Sigmoid colon (tissue), 7 donors: ENCODE results near the gene LHFPL2. TPM values are rescaled to one million over a fixed set of nuclear protein-coding genes. Genes with fewer than 3 reads are reported as not detected.

ENCODE experiments used
- DNase-seq: peaks from one replicate; pipeline ENCODE4 v3.0.0-alpha.2; 2019
- H3K27ac ChIP-seq, 4 donors: fragments of 200-600 bp; sonication (generic); one replicate each; pipeline ENCODE4 v1.5.1; 2016 to 2019; ENCODE audit warnings: mild to moderate bottlenecking in 1 of 4
- H3K27me3 ChIP-seq, 3 donors: fragments of 200-600 bp; sonication (generic); one replicate each; pipeline ENCODE4 v1.5.1; 2019; ENCODE audit warnings: mild to moderate bottlenecking in 1 of 3
- H3K36me3 ChIP-seq, 4 donors: fragments of 200-600 bp; sonication (generic); one replicate each; pipeline ENCODE4 v1.5.1; 2016 to 2019
- H3K4me1 ChIP-seq, 4 donors: fragments of 200-600 bp; sonication (generic); one replicate each; pipeline ENCODE4 v1.5.1; 2017 to 2019
- H3K4me3 ChIP-seq, 4 donors: fragments of 200-600 bp; sonication (generic); one replicate each; pipeline ENCODE4 v1.5.1; 2017 to 2019; ENCODE audit warnings: mild to moderate bottlenecking in 2 of 4, moderate library complexity in 1 of 4
- H3K9me3 ChIP-seq, 4 donors: fragments of 200-600 bp in 3 of 4; sonication (generic) in 3 of 4; one replicate each; pipeline versions ENCODE4 v1.5.1 to v1.6.1; 2013 to 2019
- EP300 ChIP-seq, 4 donors: sonication (generic); formaldehyde crosslinking; IDR thresholded peaks; one replicate each; pipeline ENCODE4 v1.6.1; 2017; ENCODE audit warnings: antibody characterized with exemption in 4 of 4
- POLR2A ChIP-seq, 2 donors: fragments of 450-650 bp; IDR thresholded peaks; one replicate each; pipeline ENCODE4 v1.6.1; 2016; ENCODE audit warnings: antibody characterized with exemption in 2 of 2, mild to moderate bottlenecking in 2 of 2, moderate library complexity in 2 of 2
- POLR2AphosphoS5 ChIP-seq, 4 donors: sonication (generic); formaldehyde crosslinking; IDR thresholded peaks; one replicate each; pipeline ENCODE4 v1.6.1; 2017; ENCODE audit warnings: antibody characterized with exemption in 4 of 4
- WGBS, 2 donors: extraction: QIAGEN DNeasy Blood & Tissue Kit; methylation state at CpG; one replicate each; pipeline ENCODE4 v1.1.7; 2013; 5-methylcytosine and 5-hydroxymethylcytosine counted together
- intact Hi-C: fragments of 100-400 bp; cut with DNase I; formaldehyde crosslinking; loops from one replicate; pipeline ENCODE4 v1.15.1; 2023
- polyA plus RNA-seq, 3 donors: library from polyadenylated mRNA; stranded (reverse); fragments of 200-250 nt; gene quantifications; one replicate each; pipeline ENCODE4 v1.2.3, GENCODE V29; 2013
- total RNA-seq, 4 donors: library from RNA; depleted of rRNA; stranded (reverse); fragments of >200 nt; gene quantifications; one replicate each; pipeline ENCODE4 v1.1.0, GENCODE V29; 2016
- TF ChIP-seq, protein P1 (sequence below), 4 experiments: fragments of 450-650 bp in 3 of 4; fragments of 200-600 bp in 1 of 4; IDR thresholded peaks; one replicate each; pipeline ENCODE4 v1.5.1; 2016 to 2019; ENCODE audit warnings: antibody characterized with exemption in 4 of 4, mild to moderate bottlenecking in 3 of 4, moderate library complexity in 2 of 4
- donor health status: healthy with polysubstance abuse.
- donor health status: Bipolar disorder and iron deficiency.
- donor health status: healthy.

The LHFPL2 gene
- total and polyA plus RNA-seq, 7 donors, result 10.8 to 34.9 (median 21.4) TPM

DNA sequence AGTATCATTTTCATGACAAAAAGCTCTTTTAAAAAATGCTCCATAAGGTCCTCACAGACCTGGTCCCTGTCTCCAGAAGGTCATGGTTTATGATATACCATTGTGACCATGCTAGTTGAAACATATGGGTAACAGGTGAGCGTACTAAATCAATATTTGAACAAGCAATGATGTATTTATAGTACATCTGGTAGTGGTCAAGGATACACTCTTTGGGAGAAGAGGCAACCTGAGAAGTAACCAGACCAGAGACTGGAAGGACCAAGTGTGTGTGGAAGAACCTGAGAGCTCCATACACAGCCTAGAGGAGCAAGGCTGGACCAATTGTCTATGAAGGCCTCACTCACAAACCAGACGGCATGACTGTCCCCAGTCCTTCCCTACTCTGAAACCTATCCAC is 55.1 kb downstream of the LHFPL2 start:
- H3K4me1 ChIP-seq, result peaks cover 0 to 87% (median 78%) of the 10 kb centered on the region in 4 donors
- intact Hi-C loops, result loop anchor here (5.0 kb wide), 1 partner anchor 54 kb away; the partner anchor contains the start of gene LHFPL2
- no peak overlapping the region for H3K4me3 ChIP-seq
- peak overlapping the region; percentile 73 to 85 (median 75) for H3K27ac ChIP-seq
- no peaks in the 10 kb centered on the region for H3K36me3 ChIP-seq
- 68 to 85% methylated on average over 2 of the region's 2 CpGs for WGBS, 2 donors
- no peaks in the 10 kb centered on the region for H3K27me3 ChIP-seq
- TF ChIP-seq POLR2A (IDR thresholded peaks at IDR 0.05) (no peak), EP300 (IDR thresholded peaks at IDR 0.05) (no peak), POLR2AphosphoS5 (IDR thresholded peaks at IDR 0.05) (no peak)
- TF ChIP-seq, protein P1, sequence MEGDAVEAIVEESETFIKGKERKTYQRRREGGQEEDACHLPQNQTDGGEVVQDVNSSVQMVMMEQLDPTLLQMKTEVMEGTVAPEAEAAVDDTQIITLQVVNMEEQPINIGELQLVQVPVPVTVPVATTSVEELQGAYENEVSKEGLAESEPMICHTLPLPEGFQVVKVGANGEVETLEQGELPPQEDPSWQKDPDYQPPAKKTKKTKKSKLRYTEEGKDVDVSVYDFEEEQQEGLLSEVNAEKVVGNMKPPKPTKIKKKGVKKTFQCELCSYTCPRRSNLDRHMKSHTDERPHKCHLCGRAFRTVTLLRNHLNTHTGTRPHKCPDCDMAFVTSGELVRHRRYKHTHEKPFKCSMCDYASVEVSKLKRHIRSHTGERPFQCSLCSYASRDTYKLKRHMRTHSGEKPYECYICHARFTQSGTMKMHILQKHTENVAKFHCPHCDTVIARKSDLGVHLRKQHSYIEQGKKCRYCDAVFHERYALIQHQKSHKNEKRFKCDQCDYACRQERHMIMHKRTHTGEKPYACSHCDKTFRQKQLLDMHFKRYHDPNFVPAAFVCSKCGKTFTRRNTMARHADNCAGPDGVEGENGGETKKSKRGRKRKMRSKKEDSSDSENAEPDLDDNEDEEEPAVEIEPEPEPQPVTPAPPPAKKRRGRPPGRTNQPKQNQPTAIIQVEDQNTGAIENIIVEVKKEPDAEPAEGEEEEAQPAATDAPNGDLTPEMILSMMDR (IDR thresholded peaks at IDR 0.05), result no peak
- DNase-seq, result no peak
- no peaks in the 10 kb centered on the region for H3K9me3 ChIP-seq

DNA sequence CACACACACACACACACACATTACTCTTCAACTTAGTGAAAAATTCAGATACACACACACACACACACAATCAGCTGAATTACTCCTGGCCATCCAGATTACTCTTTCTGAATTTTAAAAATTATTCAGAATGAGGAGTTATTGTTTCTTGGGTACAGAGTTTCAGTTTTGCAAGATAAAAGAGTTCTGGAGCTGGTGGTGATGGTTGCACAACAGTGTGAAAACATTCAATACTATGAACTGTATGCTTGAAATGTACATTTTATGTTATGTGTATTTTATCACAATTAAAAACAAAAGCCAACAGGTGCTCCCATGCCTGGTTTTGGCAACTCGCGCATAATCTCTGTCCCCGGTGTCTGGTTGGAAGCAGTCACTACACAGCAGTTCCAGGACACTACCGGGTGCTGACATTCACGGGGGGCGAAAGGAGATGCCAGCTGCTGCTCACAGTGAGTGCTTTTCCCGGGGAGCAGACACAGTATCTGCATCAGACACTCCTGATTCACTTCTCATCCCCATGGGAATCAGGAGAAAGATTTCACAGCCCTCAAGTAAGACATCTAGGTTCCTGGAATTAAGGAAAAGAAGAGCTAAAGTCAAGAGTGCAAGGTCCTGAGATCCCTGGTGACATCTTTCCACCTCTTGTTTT is 55.7 kb downstream of the LHFPL2 start:
- WGBS, 2 donors, result 92 to 94% methylated on average over 7 of the region's 7 CpGs

DNA sequence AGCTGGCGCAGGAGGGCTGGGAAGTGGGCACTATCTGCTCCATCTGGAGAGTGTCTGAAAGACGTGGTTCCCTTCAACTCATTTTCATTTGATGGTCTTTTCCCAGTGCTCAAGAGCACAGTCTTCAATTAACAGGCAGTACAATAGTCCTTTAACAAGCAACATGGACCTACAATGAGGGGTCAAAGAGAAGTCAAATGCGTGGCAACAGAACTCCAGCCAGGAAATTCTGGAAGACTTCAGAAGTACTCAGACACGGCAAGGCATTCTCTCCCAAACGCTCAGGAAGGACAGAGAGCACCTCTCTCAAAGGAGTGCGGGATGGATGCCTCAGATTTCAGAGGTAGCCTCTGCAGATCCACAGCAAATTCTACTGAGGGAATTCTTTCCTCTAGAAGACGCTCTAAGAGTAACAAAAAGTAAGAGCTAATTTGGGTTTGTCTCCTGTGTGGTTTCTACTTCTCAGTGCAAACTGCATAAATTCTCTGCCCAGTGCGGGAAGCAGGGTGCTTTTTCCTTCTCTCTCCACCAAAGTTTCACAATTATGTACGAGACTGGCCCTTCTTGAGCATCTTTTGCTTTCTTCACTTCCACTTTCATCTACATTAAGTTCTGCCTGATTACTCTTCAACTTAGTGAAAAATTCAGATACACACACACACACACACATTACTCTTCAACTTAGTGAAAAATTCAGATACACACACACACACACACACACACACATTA is 56.4 kb downstream of the LHFPL2 start:
- Histone ChIP-seq H3K36me3 (no peaks in the 10 kb centered on the region), H3K4me3 (no peak overlapping the region), H3K9me3 (no peaks in the 10 kb centered on the region), H3K4me1 (peaks cover 0 to 93% (median 85%) of the 10 kb centered on the region in 4 donors), H3K27me3 (no peaks in the 10 kb centered on the region), H3K27ac (peak overlapping the region in 3 of 4 donors; percentile 42 to 85 (median 54))
- WGBS, 2 donors, result 76 to 83% methylated on average over 9 of the region's 9 CpGs
- TF ChIP-seq, protein P1 (IDR thresholded peaks at IDR 0.05), result no peak
- no peak for TF ChIP-seq POLR2A (IDR thresholded peaks at IDR 0.05)
- TF ChIP-seq EP300 (IDR thresholded peaks at IDR 0.05), result no peak
- TF ChIP-seq POLR2AphosphoS5 (IDR thresholded peaks at IDR 0.05), result peak in 1 of 4 donors; percentile 9
- no peak for DNase-seq
- intact Hi-C loops, result loop anchor here (5.0 kb wide), 1 partner anchor 55 kb away; the partner anchor contains the start of gene LHFPL2

More for the DNA sequence above, 55.7 kb downstream of the LHFPL2 start:
- Histone ChIP-seq H3K4me3 (no peak overlapping the region), H3K36me3 (no peaks in the 10 kb centered on the region), H3K27ac (peak overlapping the region in 3 of 4 donors; percentile 73 to 85 (median 76)), H3K27me3 (no peaks in the 10 kb centered on the region), H3K4me1 (peaks cover 0 to 90% (median 82%) of the 10 kb centered on the region in 4 donors), H3K9me3 (no peaks in the 10 kb centered on the region)
- no peak for DNase-seq
- TF ChIP-seq POLR2A (IDR thresholded peaks at IDR 0.05), result no peak
- TF ChIP-seq, protein P1 (IDR thresholded peaks at IDR 0.05), result no peak
- intact Hi-C loops, result loop anchor here (5.0 kb wide), 1 partner anchor 54 kb away; the partner anchor contains the start of gene LHFPL2

DNA sequence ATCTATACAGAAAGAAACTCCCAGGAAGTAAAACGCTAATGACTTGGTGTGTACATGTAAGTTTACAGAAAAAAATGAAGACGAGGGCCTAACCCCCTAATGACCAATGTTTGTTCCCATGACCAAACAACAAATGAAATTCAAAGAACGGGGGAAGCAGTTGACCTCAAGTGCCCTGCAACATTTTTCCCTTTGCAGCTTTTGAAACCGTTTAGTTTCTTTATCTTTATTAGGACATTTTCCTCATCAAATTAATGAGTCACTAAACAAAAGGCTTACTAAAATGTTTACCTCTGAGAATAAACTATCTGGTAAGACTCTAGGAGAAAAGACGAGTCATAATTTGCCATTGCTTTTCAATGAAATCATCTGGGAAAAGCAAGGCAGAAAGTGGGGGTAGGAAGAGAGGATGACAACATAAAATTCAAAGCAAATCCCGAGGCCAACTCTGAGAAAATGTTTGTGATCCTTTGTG is 57.4 kb downstream of the LHFPL2 start:
- 60 to 71% methylated on average over 6 of the region's 6 CpGs for WGBS, 2 donors
- no peak for DNase-seq
- H3K36me3 ChIP-seq, result no peaks in the 10 kb centered on the region
- intact Hi-C loops, result loop anchor here (5.0 kb wide), 1 partner anchor 56 kb away; the partner anchor contains the start of gene LHFPL2
- peaks cover 0 to 93% (median 84%) of the 10 kb centered on the region in 4 donors for H3K4me1 ChIP-seq
- TF ChIP-seq, protein P1 (IDR thresholded peaks at IDR 0.05), result no peak
- TF ChIP-seq POLR2A (IDR thresholded peaks at IDR 0.05) (no peak), POLR2AphosphoS5 (IDR thresholded peaks at IDR 0.05) (peak in 2 of 4 donors; percentile 25 to 46), EP300 (IDR thresholded peaks at IDR 0.05) (no peak)
- no peaks in the 10 kb centered on the region for H3K27me3 ChIP-seq
- no peak overlapping the region for H3K4me3 ChIP-seq
- no peaks in the 10 kb centered on the region for H3K9me3 ChIP-seq
- H3K27ac ChIP-seq, result peak overlapping the region in 3 of 4 donors; percentile 42 to 85 (median 54)
